SK-N-SH (cell line): Measurements from ENCODE around the gene THSD4. TPM values are rescaled to one million over a fixed set of nuclear protein-coding genes. Genes with fewer than 3 reads are reported as not detected.

ENCODE experiments used
- CTCF ChIA-PET: fragments of 300-600, 350-600 bp; formaldehyde crosslinking; extraction: SDS; loops from one replicate; lab custom pipeline; 2021; lab: Yijun Ruan, JAX
- POLR2A ChIA-PET: fragments of 350-600 bp; sonication (Branson Sonifier 250); formaldehyde crosslinking; extraction: SDS; loops from one replicate; lab custom pipeline; 2020; ENCODE audit warnings: antibody characterized with exemption, inconsistent platforms; lab: Yijun Ruan, JAX
- DNase-seq: peaks from one replicate; pipeline ENCODE4 v3.0.0; 2012
- H2AFZ ChIP-seq: fragments of 200-600 bp; sonication (generic); 2 replicates; pipeline ENCODE4 v1.8.1; 2016; ENCODE audit warnings: antibody characterized with exemption, mild to moderate bottlenecking, low read depth
- H3F3A ChIP-seq: fragments of 200-600 bp; sonication (generic); replicated peaks from 2 replicates; pipeline ENCODE3; 2016; ENCODE audit warnings: antibody characterized with exemption, mild to moderate bottlenecking; ENCODE audit not compliant: insufficient read depth
- H3K27ac ChIP-seq, 2 experiments: fragments of 200-500 bp in 1 of 2; fragments of 200-600 bp in 1 of 2; sonication (Bioruptor generic) in 1 of 2; sonication (generic), shearing (Covaris generic) in 1 of 2; 2 replicates each; pipeline versions ENCODE4 v1.5.1 to v1.6.1; 2014 to 2016; ENCODE audit warnings: low read depth in 2 of 2, inconsistent platforms in 1 of 2, low read length in 1 of 2, mild to moderate bottlenecking in 1 of 2, mixed read lengths in 1 of 2
- H3K27me3 ChIP-seq: fragments of 200-600 bp; sonication (generic), shearing (Covaris generic); 2 replicates; pipeline ENCODE4 v1.6.1; 2016; ENCODE audit warnings: mixed run types; ENCODE audit not compliant: insufficient read depth
- H3K36me3 ChIP-seq, 2 experiments: fragments of 200-500 bp in 1 of 2; fragments of 200-600 bp in 1 of 2; sonication (Bioruptor generic) in 1 of 2; sonication (generic) in 1 of 2; replicated peaks in 1 of 2; 2 replicates each; pipeline versions ENCODE3 to v1.5.1; 2014 to 2016; ENCODE audit warnings: low read length in 1 of 2, mild to moderate bottlenecking in 1 of 2; ENCODE audit not compliant: insufficient read depth in 2 of 2, control insufficient read depth in 1 of 2
- H3K4me1 ChIP-seq, 2 experiments: fragments of 200-500 bp in 1 of 2; fragments of 200-600 bp in 1 of 2; sonication (Bioruptor generic) in 1 of 2; sonication (generic), shearing (Covaris generic) in 1 of 2; 2 replicates each; pipeline versions ENCODE4 v1.5.1 to v1.6.1; 2014 to 2016; ENCODE audit warnings: low read depth in 1 of 2, low read length in 1 of 2, mixed run types in 1 of 2; ENCODE audit not compliant: insufficient read depth in 2 of 2, control insufficient read depth in 1 of 2
- H3K4me2 ChIP-seq: fragments of 200-600 bp; sonication (generic), shearing (Covaris generic); 2 replicates; pipeline ENCODE4 v1.6.1; 2017; ENCODE audit warnings: mixed run types
- H3K4me3 ChIP-seq, 2 experiments: fragments of 200-500 bp in 1 of 2; fragments of 200-600 bp in 1 of 2; sonication (Bioruptor generic) in 1 of 2; sonication (generic), shearing (Covaris generic) in 1 of 2; 2 replicates each; pipeline versions ENCODE4 v1.5.1 to v1.8.1; 2014 to 2016; ENCODE audit warnings: low read depth in 2 of 2, inconsistent platforms in 1 of 2, low read length in 1 of 2, mild to moderate bottlenecking in 1 of 2, mixed read lengths in 1 of 2, moderate library complexity in 1 of 2
- H3K79me2 ChIP-seq: fragments of 200-600 bp; sonication (generic); 2 replicates; pipeline ENCODE4 v1.8.1; 2017; ENCODE audit warnings: mild to moderate bottlenecking; ENCODE audit not compliant: insufficient read depth
- H3K9ac ChIP-seq: fragments of 200-600 bp; sonication (generic); 2 replicates; pipeline ENCODE4 v1.6.1; 2017; ENCODE audit warnings: mixed run types
- H3K9me2 ChIP-seq: fragments of 200-600 bp; sonication (generic); 2 replicates; pipeline ENCODE4 v1.6.1; 2017; ENCODE audit warnings: mixed run types
- H3K9me3 ChIP-seq: fragments of 200-600 bp; sonication (generic); 2 replicates; pipeline ENCODE4 v1.6.1; 2017; ENCODE audit warnings: mixed run types, mild to moderate bottlenecking, moderate library complexity
- H4K20me1 ChIP-seq: fragments of 200-600 bp; sonication (generic); 2 replicates; pipeline ENCODE4 v1.6.1; 2017; ENCODE audit warnings: mild to moderate bottlenecking, mixed run types; ENCODE audit not compliant: insufficient read depth
- FOSL2 ChIP-seq: IDR thresholded peaks from 2 replicates; pipeline ENCODE4 v1.4.0; 2012; ENCODE audit warnings: low read depth, mild to moderate bottlenecking, moderate library complexity, borderline replicate concordance
- RFX5 ChIP-seq: IDR thresholded peaks from 2 replicates; pipeline ENCODE4 v1.6.1; 2012; ENCODE audit warnings: mild to moderate bottlenecking, improper control_type of control experiment, low read length
- SMC3 ChIP-seq: IDR thresholded peaks from 2 replicates; pipeline ENCODE4 v1.6.1; 2012; ENCODE audit warnings: low read depth, low read length, improper control_type of control experiment
- TCF12 ChIP-seq: IDR thresholded peaks from 2 replicates; pipeline ENCODE4 v1.4.0; 2012
- USF1 ChIP-seq: IDR thresholded peaks from 2 replicates; pipeline ENCODE4 v1.4.0; 2012; ENCODE audit warnings: low read depth, borderline replicate concordance
- YY1 ChIP-seq: IDR thresholded peaks from 2 replicates; pipeline ENCODE4 v1.4.0; 2012; ENCODE audit warnings: low read depth, mild to moderate bottlenecking
- WGBS: methylation state at CpG from one replicate; pipeline ENCODE4 v1.1.6; 2017; ENCODE audit warnings: low lambda C conversion rate; 5-methylcytosine and 5-hydroxymethylcytosine counted together
- polyA plus RNA-seq, 3 experiments: library from polyadenylated mRNA; depleted of rRNA; stranded (reverse); fragments of >200 nt; gene quantifications; 2 replicates each; pipeline ENCODE4 v1.2.3, GENCODE V29; 2012
- TF ChIP-seq, protein P1 (sequence below): IDR thresholded peaks from 2 replicates; pipeline ENCODE4; 2012

The THSD4 gene
- polyA plus RNA-seq, 1 of the 3 experiments (the other 2 are of a cell fraction) = 79.1 TPM

DNA sequence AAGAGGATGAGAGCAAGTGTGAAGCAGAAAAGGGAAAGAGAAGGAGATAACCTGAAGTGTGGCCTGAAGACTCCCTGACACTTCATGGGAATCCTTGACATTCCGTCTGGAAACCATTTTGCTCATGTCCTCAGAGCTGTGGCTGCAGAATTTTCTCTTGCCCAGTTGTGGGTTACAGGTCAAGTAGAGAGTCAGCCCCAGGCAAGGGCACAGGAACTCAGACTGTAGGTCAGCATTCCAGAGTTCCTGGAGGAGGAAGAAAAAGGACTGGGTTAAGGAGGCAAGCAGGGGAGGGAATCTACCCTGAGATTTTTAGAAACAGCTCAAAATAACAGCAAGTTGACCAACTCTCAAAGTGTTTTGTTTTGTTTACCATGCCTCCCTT lies 4.1 kb upstream of the THSD4 start:
- H3K79me2 ChIP-seq = peaks cover 5% of the 10 kb centered on the region
- peaks cover 13% of the 10 kb centered on the region for H3F3A ChIP-seq
- no peak overlapping the region for H3K9ac ChIP-seq
- H3K27ac ChIP-seq = peak overlapping the region in 1 of 2 experiments; percentile 2; a peak in 1 of 4 replicates
- H4K20me1 ChIP-seq = no peaks in the 10 kb centered on the region
- no peak for TF ChIP-seq RFX5
- TF ChIP-seq, all 33 proteins: peak for 0
- H3K27me3 ChIP-seq = no peaks in the 10 kb centered on the region
- H3K9me2 ChIP-seq = no peaks in the 10 kb centered on the region
- H3K4me2 ChIP-seq = no peak overlapping the region
- DNase-seq = no peak
- H3K4me1 ChIP-seq = peaks cover 0 to 15% of the 10 kb centered on the region in 2 experiments; a peak in 1 of 4 replicates
- no peak overlapping the region for H3K4me3 ChIP-seq
- ChIA-PET CTCF (interaction anchor here (1.0 to 2.3 kb wide), 2 partner anchors 275 to 332 kb away, joined by 3 to 4 read pairs; no protein-coding TSS in a partner anchor), POLR2A (no interaction called here)
- no peak overlapping the region; the same call in 1 of the 2 replicates for H2AFZ ChIP-seq
- no peaks in the 10 kb centered on the region for H3K36me3 ChIP-seq
- H3K9me3 ChIP-seq = no peaks in the 10 kb centered on the region
- 82% methylated on average over 1 of the region's 1 CpG for WGBS

- Histone ChIP-seq H3K9me3 (no peaks in the 10 kb centered on the region), H3K27me3 (no peaks in the 10 kb centered on the region), H3K4me3 (no peak overlapping the region), H4K20me1 (no peaks in the 10 kb centered on the region), H3K27ac (no peak overlapping the region), H3K4me1 (peaks cover 0 to 18% of the 10 kb centered on the region in 2 experiments; a peak in 1 of 4 replicates), H3K4me2 (no peak overlapping the region), H3K9me2 (no peaks in the 10 kb centered on the region), H3F3A (peaks cover 16% of the 10 kb centered on the region), H3K9ac (no peak overlapping the region), H3K36me3 (no peaks in the 10 kb centered on the region), H3K79me2 (peaks cover 13% of the 10 kb centered on the region), H2AFZ (no peak overlapping the region)
- 86% methylated on average over 4 of the region's 4 CpGs for WGBS
- ChIA-PET CTCF (interaction anchor here (1.0 to 3.9 kb wide), 4 partner anchors 274 to 331 kb away, joined by 3 to 30 read pairs (median 4); no protein-coding TSS in a partner anchor), POLR2A (no interaction called here)
- no peak for TF ChIP-seq USF1
- TF ChIP-seq, protein P1, sequence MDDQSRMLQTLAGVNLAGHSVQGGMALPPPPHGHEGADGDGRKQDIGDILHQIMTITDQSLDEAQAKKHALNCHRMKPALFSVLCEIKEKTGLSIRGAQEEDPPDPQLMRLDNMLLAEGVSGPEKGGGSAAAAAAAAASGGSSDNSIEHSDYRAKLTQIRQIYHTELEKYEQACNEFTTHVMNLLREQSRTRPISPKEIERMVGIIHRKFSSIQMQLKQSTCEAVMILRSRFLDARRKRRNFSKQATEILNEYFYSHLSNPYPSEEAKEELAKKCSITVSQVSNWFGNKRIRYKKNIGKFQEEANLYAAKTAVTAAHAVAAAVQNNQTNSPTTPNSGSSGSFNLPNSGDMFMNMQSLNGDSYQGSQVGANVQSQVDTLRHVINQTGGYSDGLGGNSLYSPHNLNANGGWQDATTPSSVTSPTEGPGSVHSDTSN = no peak
- TF ChIP-seq SMC3 = no peak
- DNase-seq = no peak
These were observed 3.3 kb upstream of the THSD4 start for GRCh38 chr15:71111950-71112349.

GRCh38 chr15:71112429-71112828 lies 2.8 kb upstream of the THSD4 start:
- Histone ChIP-seq H3K79me2 (peaks cover 17% of the 10 kb centered on the region), H4K20me1 (no peaks in the 10 kb centered on the region), H3K9ac (no peak overlapping the region), H3K9me3 (no peaks in the 10 kb centered on the region), H3K4me3 (no peak overlapping the region), H3F3A (peaks cover 16% of the 10 kb centered on the region), H3K4me2 (no peak overlapping the region), H3K27ac (no peak overlapping the region), H3K9me2 (no peaks in the 10 kb centered on the region), H3K27me3 (no peaks in the 10 kb centered on the region), H3K4me1 (peaks cover 0 to 18% of the 10 kb centered on the region in 2 experiments; a peak in 1 of 4 replicates), H2AFZ (no peak overlapping the region), H3K36me3 (no peaks in the 10 kb centered on the region)
- TF ChIP-seq FOSL2 = peak; percentile 1; the same call in 1 of the 2 replicates
- no peak for TF ChIP-seq TCF12
- TF ChIP-seq YY1 = no peak
- CTCF ChIA-PET = interaction anchor here (0.6 to 3.9 kb wide), 5 partner anchors 9 to 332 kb away, joined by 3 to 30 read pairs (median 3); no protein-coding TSS in a partner anchor
- no peak for DNase-seq
- WGBS = 94% methylated on average over 2 of the region's 2 CpGs
- POLR2A ChIA-PET = no interaction called here
